NCI-H2227 treated with DMSO at 0.1 percent for 48 hours (cell line): ENCODE results near the gene ZG16B.

ENCODE experiments used
- DNase-seq: peaks from one replicate; lab custom pipeline; 2025; lab: John Stamatoyannopoulos, UW

The ZG16B gene

GRCh38 chr16:2829501-2830354 is at the start of gene ZG16B:
TSS of gene ZG16B (plus strand) at chr16:2830303. CDS start at chr16:2830442, 139 bp downstream.
- no peak for DNase-seq

GRCh38 chr16:2782583-2783351 is 47.3 kb upstream of the ZG16B start:
- DNase-seq = no peak

- DNase-seq = no peak
Measured at GRCh38 chr16:2783581-2784357, 46.3 kb upstream of the ZG16B start.

- DNase-seq = no peak
Measured at GRCh38 chr16:2784358-2785100, 45.6 kb upstream of the ZG16B start.

- DNase-seq = no peak
Measured at GRCh38 chr16:2785101-2785991, 44.8 kb upstream of the ZG16B start.

GRCh38 chr16:2786061-2786825 is 43.9 kb upstream of the ZG16B start:
- no peak for DNase-seq

GRCh38 chr16:2786826-2787151 is 43.3 kb upstream of the ZG16B start:
- DNase-seq = no peak

GRCh38 chr16:2787406-2787805 is 42.7 kb upstream of the ZG16B start, which contains the start of gene PRSS33:
TSS of gene PRSS33 (minus strand) at chr16:2787560. CDS start at chr16:2786547, 1,013 bp downstream.
- DNase-seq = no peak

GRCh38 chr16:2787961-2788360 is 42.1 kb upstream of the ZG16B start:
- no peak for DNase-seq

GRCh38 chr16:2790631-2791030 is 39.5 kb upstream of the ZG16B start:
- no peak for DNase-seq

- no peak for DNase-seq
Measured at GRCh38 chr16:2791174-2791573, 38.9 kb upstream of the ZG16B start.

GRCh38 chr16:2792940-2793339 is 37.2 kb upstream of the ZG16B start:
- DNase-seq = no peak

- DNase-seq = no peak
Measured at GRCh38 chr16:2795395-2796143, 34.5 kb upstream of the ZG16B start.

- no peak for DNase-seq
Measured at GRCh38 chr16:2798723-2799204, 31.3 kb upstream of the ZG16B start.

- DNase-seq = no peak
Measured at GRCh38 chr16:2799205-2799858, 30.8 kb upstream of the ZG16B start.

GRCh38 chr16:2799859-2800226 is 30.3 kb upstream of the ZG16B start:
- no peak for DNase-seq

GRCh38 chr16:2803545-2804195 is 26.4 kb upstream of the ZG16B start:
- DNase-seq = no peak

- DNase-seq = no peak
Measured at GRCh38 chr16:2804728-2805127, 25.4 kb upstream of the ZG16B start.
